AG09309 (cell line): ENCODE data around the gene MTHFR.

Experiments
- DNase-seq: peaks from one replicate; pipeline ENCODE4 v3.0.0-alpha.2; 2010; ENCODE audit warnings: low read depth
- H3K4me3 ChIP-seq: 2 replicates; pipeline ENCODE4 v1.5.1; 2011; ENCODE audit warnings: mild to moderate bottlenecking, low read depth, low read length, moderate library complexity; ENCODE audit not compliant: control insufficient read depth
- CTCF ChIP-seq: IDR thresholded peaks from 2 replicates; pipeline ENCODE4 v1.5.1; 2011; ENCODE audit warnings: mild to moderate bottlenecking, low read depth, low read length, inconsistent platforms; ENCODE audit not compliant: insufficient read depth, control insufficient read depth; ENCODE audit errors: missing control alignments

MTHFR gene

DNA sequence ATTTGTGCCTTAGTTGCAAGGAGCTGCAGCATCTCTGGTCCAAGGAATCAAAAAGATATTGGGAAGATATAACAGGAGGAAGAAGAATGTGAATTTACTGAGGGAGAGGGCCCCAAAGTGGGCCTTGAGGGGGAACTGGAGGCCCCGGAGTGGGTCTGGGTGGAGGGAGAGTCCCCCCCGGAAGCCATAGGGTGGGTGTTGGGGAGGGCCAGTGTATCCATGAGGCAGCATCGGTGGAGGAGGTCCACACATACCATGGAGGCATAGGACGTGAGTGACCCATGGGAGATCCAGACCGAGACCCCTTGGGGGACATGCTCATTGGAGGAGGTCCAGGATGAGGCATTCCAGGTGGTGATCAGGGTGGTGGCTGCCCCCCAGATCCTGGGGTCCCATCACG, 44.5 kb downstream of the MTHFR start:
- TF ChIP-seq CTCF, result no peak
- H3K4me3 ChIP-seq, result no peak overlapping the region
- no peak for DNase-seq

DNA sequence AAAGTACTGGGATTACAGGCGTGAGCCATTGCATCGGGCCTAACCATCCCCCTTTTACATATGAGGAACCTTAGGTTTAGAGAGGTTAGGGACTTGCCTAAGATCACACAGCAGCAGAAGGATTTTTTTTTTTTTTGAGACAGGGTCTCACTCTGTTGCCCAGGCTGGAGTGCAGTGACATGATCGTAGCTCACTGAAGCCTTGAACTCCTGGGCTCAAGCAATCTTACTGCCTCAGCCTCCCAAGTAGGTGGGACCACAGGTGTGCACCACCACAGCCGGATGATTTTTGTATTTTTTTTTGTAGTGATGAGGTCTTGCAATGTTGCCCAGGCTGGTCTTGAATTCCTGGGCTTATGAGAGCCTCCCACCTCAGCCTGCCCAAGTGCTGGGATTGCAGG, 46.0 kb downstream of the MTHFR start:
- TF ChIP-seq CTCF, result no peak
- DNase-seq, result no peak
- no peak overlapping the region for H3K4me3 ChIP-seq

- no peak for TF ChIP-seq CTCF
- no peak for DNase-seq
- H3K4me3 ChIP-seq, result no peak overlapping the region
Observed at GRCh38 chr1:11757047-11757446, 48.7 kb downstream of the MTHFR start.

- no peak overlapping the region for H3K4me3 ChIP-seq
- no peak for DNase-seq
- no peak for TF ChIP-seq CTCF
Observed at GRCh38 chr1:11753555-11754208, 52.1 kb downstream of the MTHFR start.

- no peak for TF ChIP-seq CTCF
- no peak for DNase-seq
- no peak overlapping the region for H3K4me3 ChIP-seq
Observed at GRCh38 chr1:11752359-11753088, 53.2 kb downstream of the MTHFR start.

DNA sequence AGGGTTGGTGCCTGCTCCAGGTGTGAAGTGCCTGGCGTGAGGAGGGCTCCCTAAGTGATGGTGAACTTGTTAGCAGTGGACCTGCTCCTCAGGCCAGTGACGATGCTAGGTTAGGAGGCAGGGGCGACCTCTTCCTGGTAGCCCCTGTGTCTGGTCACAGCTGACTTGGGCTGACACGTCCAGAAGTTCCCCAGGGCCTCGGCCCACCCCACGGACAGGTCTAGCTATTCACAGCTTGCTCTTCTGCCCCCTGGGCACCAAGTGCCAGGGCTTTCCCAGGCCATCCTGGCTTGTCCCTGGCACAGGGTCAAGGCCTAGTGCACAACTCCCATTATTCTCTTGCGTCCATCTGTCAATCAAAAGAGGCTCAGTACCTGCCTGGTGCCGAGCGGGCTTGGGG, 54.7 kb downstream of the MTHFR start:
- no peak for DNase-seq
- no peak for TF ChIP-seq CTCF
- H3K4me3 ChIP-seq, result no peak overlapping the region
